Measurements from ENCODE around the gene CREG1. TPM values are rescaled to one million over a fixed set of nuclear protein-coding genes. Genes with fewer than 3 reads are reported as not detected.
A peak's percentile ranks its signal among the peaks of the same experiment; 100 is the strongest.
"Not testable (repeated sequence)": the region's sequence is repeated elsewhere in the genome, so short reads cannot be mapped to it uniquely, and the experiment has no call there.

Gene CREG1
- total RNA-seq, 6 experiments from 2014 or later = 95.8 to 230 (median 171) TPM

GRCh38 chr1:167582064-167582463 is 28.5 kb upstream of the CREG1 start:
- Histone ChIP-seq H3K36me3 (no peaks in the 10 kb centered on the region), H3K4me3 (no peak overlapping the region), H3K27ac (no peak overlapping the region), H3K27me3 (no peaks in the 10 kb centered on the region), H3K4me1 (peaks cover 0 to 11% (median 0%) of the 10 kb centered on the region in 4 donors), H3K9me3 (no peaks in the 10 kb centered on the region)
- intact Hi-C loops (cut with DNase I) = no loop called here
- ATAC-seq = peak; percentile 74 to 84 (median 80)
- no peak for DNase-seq
- 42% methylated on average over 1 of the region's 1 CpG for WGBS (ENCODE audit: insufficient coverage, low coverage, low lambda C conversion rate, missing lambda C conversion rate)
- TF ChIP-seq POLR2A (IDR thresholded peaks at IDR 0.05) (no peak), CTCF (IDR thresholded peaks at IDR 0.05) (no peak)

GRCh38 chr1:167579986-167580385 is 26.4 kb upstream of the CREG1 start:
- Histone ChIP-seq H3K4me3 (no peak overlapping the region), H3K27ac (no peak overlapping the region), H3K36me3 (no peaks in the 10 kb centered on the region), H3K4me1 (peaks cover 0 to 11% (median 0%) of the 10 kb centered on the region in 4 donors), H3K27me3 (no peaks in the 10 kb centered on the region), H3K9me3 (no peaks in the 10 kb centered on the region)
- WGBS (ENCODE audit: insufficient coverage, low coverage, low lambda C conversion rate, missing lambda C conversion rate) = no CpG with 5 or more reads among the region's 4 CpGs
- ATAC-seq (no peak), DNase-seq (no peak)
- intact Hi-C loops (cut with DNase I) = no loop called here
- TF ChIP-seq POLR2A (IDR thresholded peaks at IDR 0.05) (no peak), CTCF (IDR thresholded peaks at IDR 0.05) (no peak)

GRCh38 chr1:167578939-167579521 is 25.5 kb upstream of the CREG1 start:
- no peak overlapping the region for H3K27ac ChIP-seq
- no peaks in the 10 kb centered on the region for H3K27me3 ChIP-seq
- peaks cover 0 to 11% (median 0%) of the 10 kb centered on the region in 4 donors for H3K4me1 ChIP-seq
- H3K4me3 ChIP-seq = no peak overlapping the region
- H3K9me3 ChIP-seq = no peaks in the 10 kb centered on the region
- no peak for TF ChIP-seq POLR2A (IDR thresholded peaks at IDR 0.05)
- no peak for TF ChIP-seq CTCF (IDR thresholded peaks at IDR 0.05)
- WGBS (ENCODE audit: insufficient coverage, low coverage, low lambda C conversion rate, missing lambda C conversion rate) = 82% methylated on average over 1 of the region's 2 CpGs
- ATAC-seq (no peak), DNase-seq (no peak)
- H3K36me3 ChIP-seq = no peaks in the 10 kb centered on the region
- intact Hi-C loops (cut with DNase I) = no loop called here

DNA sequence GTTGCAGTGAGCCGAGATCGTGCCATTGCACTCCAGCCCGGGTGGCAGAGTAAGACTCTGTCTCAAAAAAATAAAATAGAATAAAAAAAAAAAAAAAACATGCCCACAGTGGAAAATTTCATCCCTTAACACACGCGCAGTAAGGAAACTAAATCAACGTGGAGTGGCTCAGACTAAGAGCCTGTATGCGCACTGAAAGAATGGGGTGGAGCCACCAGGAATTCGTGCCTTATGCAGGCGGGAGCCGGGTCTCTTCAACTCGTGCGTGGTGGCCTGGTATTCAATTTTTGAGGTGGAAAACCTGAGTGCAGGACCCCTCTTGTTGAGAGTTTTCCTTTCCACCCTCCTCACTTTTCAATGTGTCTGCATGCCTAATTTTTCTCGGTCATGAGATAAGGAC is 22.1 kb upstream of the CREG1 start:
- ATAC-seq (no peak), DNase-seq (no peak)
- WGBS (ENCODE audit: insufficient coverage, low coverage, low lambda C conversion rate, missing lambda C conversion rate) = 82% methylated on average over 13 of the region's 13 CpGs
- intact Hi-C loops (cut with DNase I) = no loop called here
- no peak overlapping the region for H3K27ac ChIP-seq
- H3K36me3 ChIP-seq = no peaks in the 10 kb centered on the region
- H3K4me1 ChIP-seq = no peaks in the 10 kb centered on the region
- H3K27me3 ChIP-seq = no peaks in the 10 kb centered on the region
- no peak overlapping the region for H3K4me3 ChIP-seq
- no peaks in the 10 kb centered on the region for H3K9me3 ChIP-seq
- no peak for TF ChIP-seq POLR2A (IDR thresholded peaks at IDR 0.05)
- TF ChIP-seq CTCF (IDR thresholded peaks at IDR 0.05) = no peak

- intact Hi-C loops (cut with DNase I) = no loop called here
- WGBS (ENCODE audit: insufficient coverage, low coverage, low lambda C conversion rate, missing lambda C conversion rate) = 43% methylated on average over 2 of the region's 2 CpGs
Measured at GRCh38 chr1:167573035-167573434, 19.5 kb upstream of the CREG1 start.

GRCh38 chr1:167570712-167571111 is 17.1 kb upstream of the CREG1 start:
- 86% methylated on average over 6 of the region's 6 CpGs for WGBS (ENCODE audit: insufficient coverage, low coverage, low lambda C conversion rate, missing lambda C conversion rate)
- DNase-seq; H3K4me3 ChIP-seq; H3K36me3 ChIP-seq; H3K27ac ChIP-seq; H3K4me1 ChIP-seq; ATAC-seq; H3K9me3 ChIP-seq; intact Hi-C loops (cut with DNase I); H3K27me3 ChIP-seq: not testable (repeated sequence)

More at GRCh38 chr1:167573035-167573434, 19.5 kb upstream of the CREG1 start:
- Histone ChIP-seq H3K9me3 (no peaks in the 10 kb centered on the region), H3K36me3 (no peaks in the 10 kb centered on the region), H3K27me3 (no peaks in the 10 kb centered on the region), H3K4me3 (no peak overlapping the region), H3K4me1 (no peaks in the 10 kb centered on the region), H3K27ac (no peak overlapping the region)
- ATAC-seq = no peak
- no peak for DNase-seq
- TF ChIP-seq CTCF (IDR thresholded peaks at IDR 0.05) (no peak), POLR2A (IDR thresholded peaks at IDR 0.05) (no peak)

Data from right lobe of liver (tissue), 6 donors.